Heart left ventricle (tissue), 16 donors: Measurements from ENCODE around the gene SDR39U1. TPM values are rescaled to one million over a fixed set of nuclear protein-coding genes. Genes with fewer than 3 reads are reported as not detected.
"Not testable (repeated sequence)": the region's sequence is repeated elsewhere in the genome, so short reads cannot be mapped to it uniquely, and the experiment has no call there.

Experiments
- ATAC-seq, 4 donors: fragments of 200-7000 bp; cut with Tn5 transposase; one replicate each; pipeline ENCODE4 v1.9.1; 2020 to 2022; ENCODE audit warnings: moderate library complexity in 4 of 4, mild to moderate bottlenecking in 3 of 4, moderate number of reproducible peaks in 1 of 4
- DNase-seq, 5 donors: peaks; one replicate each; pipeline ENCODE4 v3.0.0-alpha.2; 2020
- H3K27ac ChIP-seq, 12 donors: fragments of 200-600 bp; sonication (generic) in 4 of 12; one replicate each; pipeline versions ENCODE4 v1.5.0 to v1.8.0; 2016 to 2022; ENCODE audit warnings: mild to moderate bottlenecking in 2 of 12
- H3K27me3 ChIP-seq, 9 donors: fragments of 200-600 bp; sonication (generic) in 2 of 9; one replicate each; pipeline versions ENCODE4 v1.5.1 to v1.8.0; 2016 to 2022; ENCODE audit warnings: mild to moderate bottlenecking in 3 of 9
- H3K36me3 ChIP-seq, 9 donors: fragments of 200-600 bp; sonication (generic) in 2 of 9; one replicate each; pipeline versions ENCODE4 v1.5.0 to v1.8.0; 2018 to 2022; ENCODE audit warnings: mild to moderate bottlenecking in 2 of 9
- H3K4me1 ChIP-seq, 12 donors: fragments of 200-600 bp; sonication (generic) in 4 of 12; one replicate each; pipeline versions ENCODE4 v1.5.0 to v1.8.0; 2016 to 2022; ENCODE audit warnings: mild to moderate bottlenecking in 3 of 12
- H3K4me3 ChIP-seq, 12 donors: fragments of 200-600 bp; sonication (generic) in 4 of 12; one replicate each; pipeline versions ENCODE4 v1.5.0 to v1.8.0; 2017 to 2022; ENCODE audit warnings: mild to moderate bottlenecking in 9 of 12, moderate library complexity in 4 of 12
- H3K9me3 ChIP-seq, 12 donors: fragments of 200-600 bp; sonication (generic) in 4 of 12; one replicate each; pipeline versions ENCODE4 v1.5.0 to v1.8.0; 2016 to 2022; ENCODE audit warnings: mild to moderate bottlenecking in 1 of 12
- POLR2A ChIP-seq, 2 donors: fragments of 450-650 bp; IDR thresholded peaks; one replicate each; pipeline ENCODE4 v1.6.1; 2017; ENCODE audit warnings: antibody characterized with exemption in 2 of 2, mild to moderate bottlenecking in 2 of 2, moderate library complexity in 2 of 2
- WGBS, 4 donors: extraction: QIAGEN DNeasy Blood & Tissue Kit in 2 of 4; methylation state at CpG; one replicate each; pipeline versions ENCODE4 v1.1.5 to v1.1.7; 2013 to 2018; 5-methylcytosine and 5-hydroxymethylcytosine counted together
- intact Hi-C, 10 donors: fragments of 100-400 bp; cut with DNase I; formaldehyde crosslinking; loops; one replicate each; pipeline versions ENCODE4 v1.11.1 to v1.14.2; 2022
- polyA plus RNA-seq, 2 donors: library from polyadenylated mRNA; stranded (reverse); fragments of 200-250 nt; gene quantifications; one replicate each; pipeline ENCODE4 v1.2.3, GENCODE V29; 2013
- total RNA-seq, 9 donors: library from RNA; depleted of rRNA in 2 of 9; stranded (reverse); fragments of >200 nt in 2 of 9; fragmentation: NEBNext Ultra II Directional in 3 of 9; extraction: Animal tissue kit (Norgen Biotek cat#: 25700) in 3 of 9; gene quantifications; one replicate each; pipeline versions ENCODE4 v1.1.0 to v1.2.4, GENCODE V29; 2016 to 2023
- TF ChIP-seq, protein P1 (sequence below), 12 donors: fragments of 200-600 bp; sonication (generic) in 4 of 12; IDR thresholded peaks; one replicate each; pipeline versions ENCODE4 v1.5.0 to v1.8.0; 2018 to 2022; ENCODE audit warnings: antibody characterized with exemption in 12 of 12, mild to moderate bottlenecking in 5 of 12
- donor health status: ischemic (EF 13 %, LVEDD 7.1; RV severe dilation, severe dysfunction).
- donor health status: healthy with polysubstance abuse.
- donor health status: DM: no; HTN: yes; CAD: no.
- donor health status: DM: no; HTN: no; CAD: no.
- donor health status: ischemic (EF 25% LVEDD 6.9; RV normal size, moderate dysfunction).
- donor health status: ischemic (EF 25% LVEDD 5.7; RV mildly dilated, moderate dysfunction).
- donor health status: healthy.
- donor health status: DM: yes; HTN: yes; CAD: no.
- donor health status: ischemic (EF 35%, LVEDD 5.7; RV mildly dilated, moderate dysfunction).
- donor health status: nonischemic (EF 11% LVEDD 7.7; RV severe dilation, severe dysfunction).
- donor health status: DM: yes; HTN: yes; CAD: no.
- donor health status: PGD.
- donor health status: ischemic (EF 29% LVEDD 5.4; RV normal size, mild dysfunction).
- donor health status: nonischemic (EF 23%, LVEDD 6.1; RV moderate dilation, normal function).

The SDR39U1 gene
- total and polyA plus RNA-seq, 11 donors = 58.6 to 109 (median 63.7) TPM

DNA sequence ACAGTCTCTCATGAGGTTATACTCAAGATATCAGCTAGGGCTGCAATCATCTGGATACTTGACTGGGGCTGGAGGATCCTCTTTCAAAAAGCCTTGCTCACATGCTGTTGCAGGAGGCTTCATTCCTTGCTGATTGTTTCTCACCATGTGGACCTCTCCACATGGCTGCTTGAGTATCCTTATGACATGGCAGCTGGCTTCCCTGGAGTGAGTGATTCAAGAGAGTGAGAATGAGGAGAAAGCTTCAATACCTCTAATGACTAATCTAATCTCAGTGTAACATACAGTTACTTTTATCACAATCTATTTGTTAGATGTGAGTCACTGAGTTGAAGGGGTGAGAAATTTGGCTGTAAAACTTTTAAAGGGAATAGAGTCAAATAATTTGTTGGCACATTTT lies 14.4 kb upstream of the SDR39U1 start:
- no peak for DNase-seq
- TF ChIP-seq, protein P1, sequence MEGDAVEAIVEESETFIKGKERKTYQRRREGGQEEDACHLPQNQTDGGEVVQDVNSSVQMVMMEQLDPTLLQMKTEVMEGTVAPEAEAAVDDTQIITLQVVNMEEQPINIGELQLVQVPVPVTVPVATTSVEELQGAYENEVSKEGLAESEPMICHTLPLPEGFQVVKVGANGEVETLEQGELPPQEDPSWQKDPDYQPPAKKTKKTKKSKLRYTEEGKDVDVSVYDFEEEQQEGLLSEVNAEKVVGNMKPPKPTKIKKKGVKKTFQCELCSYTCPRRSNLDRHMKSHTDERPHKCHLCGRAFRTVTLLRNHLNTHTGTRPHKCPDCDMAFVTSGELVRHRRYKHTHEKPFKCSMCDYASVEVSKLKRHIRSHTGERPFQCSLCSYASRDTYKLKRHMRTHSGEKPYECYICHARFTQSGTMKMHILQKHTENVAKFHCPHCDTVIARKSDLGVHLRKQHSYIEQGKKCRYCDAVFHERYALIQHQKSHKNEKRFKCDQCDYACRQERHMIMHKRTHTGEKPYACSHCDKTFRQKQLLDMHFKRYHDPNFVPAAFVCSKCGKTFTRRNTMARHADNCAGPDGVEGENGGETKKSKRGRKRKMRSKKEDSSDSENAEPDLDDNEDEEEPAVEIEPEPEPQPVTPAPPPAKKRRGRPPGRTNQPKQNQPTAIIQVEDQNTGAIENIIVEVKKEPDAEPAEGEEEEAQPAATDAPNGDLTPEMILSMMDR (IDR thresholded peaks at IDR 0.05) = no peak
- no peak for TF ChIP-seq POLR2A (IDR thresholded peaks at IDR 0.05)
- H3K36me3 ChIP-seq = no peaks in the 10 kb centered on the region
- no peak for ATAC-seq
- no peaks in the 10 kb centered on the region for H3K27me3 ChIP-seq
- intact Hi-C loops = no loop called here
- H3K4me1 ChIP-seq = peaks cover 0 to 11% (median 0%) of the 10 kb centered on the region in 12 donors
- peaks cover 0 to 4% (median 0%) of the 10 kb centered on the region in 12 donors for H3K9me3 ChIP-seq
- no peak overlapping the region for H3K27ac ChIP-seq
- no peak overlapping the region for H3K4me3 ChIP-seq

DNA sequence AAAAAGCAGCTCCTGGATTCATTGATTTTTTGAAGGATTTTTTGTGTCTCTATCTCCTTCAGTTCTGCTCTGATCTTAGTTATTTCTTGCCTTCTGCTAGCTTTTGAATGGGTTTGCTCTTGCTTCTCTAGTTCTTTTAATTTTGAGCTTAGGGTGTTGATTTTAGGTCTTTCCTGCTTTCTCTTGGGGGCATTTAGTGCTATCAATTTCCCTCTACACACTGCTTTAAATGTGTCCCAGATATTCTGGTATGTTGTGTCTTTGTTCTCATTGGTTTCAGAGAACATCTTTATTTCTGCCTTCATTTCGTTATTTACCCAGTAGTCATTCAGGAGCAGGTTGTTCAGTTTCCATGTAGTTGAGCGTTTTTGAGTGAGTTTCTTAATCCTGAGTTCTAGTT lies 8.3 kb upstream of the SDR39U1 start:
- intact Hi-C loops, ATAC-seq: not testable (repeated sequence)
- WGBS, 4 donors = 81 to 91% (median 85%) methylated on average over 2 of the region's 2 CpGs

DNA sequence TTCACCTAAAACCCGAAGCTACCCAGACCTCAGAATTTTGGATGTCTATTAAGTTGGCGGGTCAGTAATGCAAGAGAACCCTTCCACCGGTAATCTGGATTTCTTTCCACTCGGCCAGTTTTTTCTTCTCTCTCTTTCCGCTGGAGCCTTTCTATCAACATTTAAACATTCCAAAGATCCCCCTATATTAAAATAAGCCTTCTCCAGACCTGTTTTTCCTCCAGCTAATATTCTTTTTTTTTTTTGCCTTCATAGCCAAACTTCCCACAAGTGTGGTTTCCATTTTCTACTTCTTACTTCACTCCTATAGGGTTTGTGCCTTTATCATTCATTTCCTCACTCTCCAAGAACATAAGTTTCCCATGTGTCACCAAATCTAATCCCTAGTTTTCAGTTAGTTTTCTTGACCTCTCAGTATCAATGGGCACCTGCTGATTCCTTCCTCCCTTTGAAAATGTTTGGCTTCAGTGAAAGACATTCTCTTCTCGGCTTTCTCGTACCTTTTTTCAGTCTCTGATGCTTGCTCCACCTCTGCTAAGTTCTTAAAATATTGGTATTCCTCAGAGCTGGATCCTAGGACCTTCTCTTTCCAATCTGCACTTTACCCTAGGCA lies 583 bp upstream of the SDR39U1 start:
- H3K27ac ChIP-seq = peak overlapping the region; percentile 83 to 100 (median 96)
- H3K36me3 ChIP-seq = peaks cover 0 to 34% (median 28%) of the 10 kb centered on the region in 9 donors
- intact Hi-C loops = no loop called here
- DNase-seq = no peak
- no peaks in the 10 kb centered on the region for H3K9me3 ChIP-seq
- peaks cover 0 to 42% (median 31%) of the 10 kb centered on the region in 12 donors for H3K4me1 ChIP-seq
- no peak for ATAC-seq
- peak overlapping the region; percentile 15 to 89 (median 74) for H3K4me3 ChIP-seq
- TF ChIP-seq POLR2A (IDR thresholded peaks at IDR 0.05) = no peak
- TF ChIP-seq, protein P1 (IDR thresholded peaks at IDR 0.05) = no peak
- no peaks in the 10 kb centered on the region for H3K27me3 ChIP-seq
- WGBS, 4 donors = 5 to 9% (median 6%) methylated on average over 6 to 7 of the region's 7 CpGs

More for the DNA sequence above, 8.3 kb upstream of the SDR39U1 start:
- not testable (repeated sequence) for H3K9me3 ChIP-seq, H3K36me3 ChIP-seq, H3K4me1 ChIP-seq, H3K27me3 ChIP-seq, H3K4me3 ChIP-seq, H3K27ac ChIP-seq, DNase-seq

DNA sequence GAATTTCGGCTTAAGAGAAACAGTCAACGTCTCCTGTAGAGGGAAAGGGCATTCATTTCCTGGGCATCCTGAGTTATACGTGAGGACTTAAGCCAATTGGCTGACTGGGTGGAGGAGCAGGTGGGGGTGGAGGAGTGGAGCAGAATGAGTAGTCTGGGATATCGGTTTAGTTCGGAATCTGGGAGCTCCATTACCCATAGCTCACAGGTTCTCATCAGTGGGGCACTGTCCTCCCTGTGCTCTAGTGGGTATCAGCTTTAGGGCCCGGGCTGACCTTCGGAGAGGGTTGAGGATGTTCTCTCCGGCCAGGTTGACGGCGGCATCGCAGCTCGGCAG lies 704 bp downstream of the SDR39U1 start:
- no peak for ATAC-seq
- Histone ChIP-seq H3K27ac (peak overlapping the region; percentile 94 to 100 (median 98)), H3K36me3 (peaks cover 0 to 47% (median 40%) of the 10 kb centered on the region in 9 donors), H3K27me3 (no peaks in the 10 kb centered on the region), H3K9me3 (no peaks in the 10 kb centered on the region), H3K4me3 (peak overlapping the region; percentile 24 to 89 (median 74)), H3K4me1 (peaks cover 0 to 55% (median 44%) of the 10 kb centered on the region in 12 donors)
- 2 to 4% (median 2%) methylated on average over 10 to 12 of the region's 12 CpGs for WGBS, 4 donors
- no peak for TF ChIP-seq POLR2A (IDR thresholded peaks at IDR 0.05)
- TF ChIP-seq, protein P1 (IDR thresholded peaks at IDR 0.05) = no peak
- no peak for DNase-seq
- intact Hi-C loops = no loop called here

DNA sequence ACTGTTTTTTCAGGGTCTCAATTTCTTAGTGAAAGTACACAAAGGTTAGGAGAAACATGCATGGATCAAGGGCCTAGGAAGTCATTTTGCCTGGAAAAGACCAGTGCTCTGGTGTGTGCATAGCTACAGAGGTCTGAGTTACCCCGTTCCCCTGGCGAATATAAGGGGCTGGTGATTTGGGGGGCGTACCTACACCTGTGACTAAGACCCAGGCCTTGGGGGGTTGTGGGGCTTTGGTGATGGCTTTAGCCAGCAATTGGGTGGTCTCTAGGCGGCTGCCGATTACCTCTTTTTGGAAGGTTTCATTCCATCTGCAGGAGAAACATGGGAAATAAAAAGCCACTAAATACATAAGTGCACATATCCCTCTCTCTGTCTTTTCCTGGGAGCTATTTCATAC lies 1.1 kb downstream of the SDR39U1 start:
- no peaks in the 10 kb centered on the region for H3K9me3 ChIP-seq
- no peaks in the 10 kb centered on the region for H3K27me3 ChIP-seq
- DNase-seq (no peak), ATAC-seq (no peak)
- WGBS, 4 donors = 52 to 54% (median 52%) methylated on average over 5 of the region's 5 CpGs
- TF ChIP-seq POLR2A (IDR thresholded peaks at IDR 0.05) = no peak
- TF ChIP-seq, protein P1 (IDR thresholded peaks at IDR 0.05) = no peak
- intact Hi-C loops = no loop called here
- peak overlapping the region in 11 of 12 donors; percentile 44 to 89 (median 75) for H3K4me3 ChIP-seq
- peak overlapping the region in 10 of 12 donors; percentile 94 to 100 (median 98) for H3K27ac ChIP-seq
- H3K36me3 ChIP-seq = peaks cover 0 to 51% (median 40%) of the 10 kb centered on the region in 9 donors
- peaks cover 0 to 58% (median 48%) of the 10 kb centered on the region in 12 donors for H3K4me1 ChIP-seq
